Forelimb muscle (tissue), 1 donor: ENCODE measurements around the gene IL32. TPM values are rescaled to one million over a fixed set of nuclear protein-coding genes. Genes with fewer than 3 reads are reported as not detected.

Source experiments
- DNase-seq: peaks from one replicate; pipeline ENCODE4 v3.0.0-alpha.2; 2013; ENCODE audit warnings: low read depth
- polyA plus RNA-seq: library from polyadenylated mRNA; unstranded; fragments of 120-200 nt; gene quantifications from one replicate; pipeline ENCODE4 v1.2.1, GENCODE V29; 2013; ENCODE audit not compliant: insufficient read length

Gene IL32
- polyA plus RNA-seq, 1 donor: 121 TPM

- no peak for DNase-seq
Observed at GRCh38 chr16:3115561-3115960, 50.1 kb downstream of the IL32 start.

GRCh38 chr16:3118204-3118790 is 52.9 kb downstream of the IL32 start:
- no peak for DNase-seq

- no peak for DNase-seq
Observed at GRCh38 chr16:3118846-3119245, 53.4 kb downstream of the IL32 start.

Other genes starting within 250 kb of the IL32 start
- 0.28 TPM for gene PRSS21, start 248.4 kb upstream of the IL32 start, polyA plus RNA-seq
- gene ZG16B, start 235.3 kb upstream of the IL32 start, polyA plus RNA-seq: 0.39 TPM
- gene PRSS22, start 207.5 kb upstream of the IL32 start, polyA plus RNA-seq: not detected
- 14.1 TPM for gene FLYWCH2, start 182.4 kb upstream of the IL32 start, polyA plus RNA-seq
- 24.9 TPM for gene FLYWCH1, start 153.7 kb upstream of the IL32 start, polyA plus RNA-seq
- gene KREMEN2, start 101.4 kb upstream of the IL32 start, polyA plus RNA-seq: 4.0 TPM
- gene PAQR4, start 96.3 kb upstream of the IL32 start, polyA plus RNA-seq: 5.3 TPM
- gene PKMYT1, start 85.2 kb upstream of the IL32 start, polyA plus RNA-seq: 9.9 TPM
- gene CLDN9, start 52.7 kb upstream of the IL32 start, polyA plus RNA-seq: 3.6 TPM
- 0.19 TPM for gene CLDN6, start 47.5 kb upstream of the IL32 start, polyA plus RNA-seq
- gene TNFRSF12A, start 45.3 kb upstream of the IL32 start, polyA plus RNA-seq: 79.1 TPM
- 109 TPM for gene HCFC1R1, start 41.7 kb upstream of the IL32 start, polyA plus RNA-seq
- 18.4 TPM for gene THOC6, start 41.6 kb upstream of the IL32 start, polyA plus RNA-seq
- gene BICDL2, start 28.7 kb upstream of the IL32 start, polyA plus RNA-seq: not detected
- gene MMP25, start 19.1 kb upstream of the IL32 start, polyA plus RNA-seq: 1.9 TPM
- 0.08 TPM for gene ZSCAN10, start 33.7 kb downstream of the IL32 start, polyA plus RNA-seq
- gene ZNF205, start 46.9 kb downstream of the IL32 start, polyA plus RNA-seq: 13.0 TPM
- gene ZNF213, start 69.4 kb downstream of the IL32 start, polyA plus RNA-seq: 12.3 TPM
- not detected for gene OR1F1, start 122.6 kb downstream of the IL32 start, polyA plus RNA-seq
- 6.3 TPM for gene ZNF200, start 169.5 kb downstream of the IL32 start, polyA plus RNA-seq
- gene MEFV, start 191.0 kb downstream of the IL32 start, polyA plus RNA-seq: 0.28 TPM
- 29.9 TPM for gene ZNF263, start 217.9 kb downstream of the IL32 start, polyA plus RNA-seq
- 9.0 TPM for gene TIGD7, start 239.8 kb downstream of the IL32 start, polyA plus RNA-seq
- gene ZNF75A, start 239.9 kb downstream of the IL32 start, polyA plus RNA-seq: 28.8 TPM